ENCODE data around the gene ATP8B1.

ATP8B1 gene

DNA sequence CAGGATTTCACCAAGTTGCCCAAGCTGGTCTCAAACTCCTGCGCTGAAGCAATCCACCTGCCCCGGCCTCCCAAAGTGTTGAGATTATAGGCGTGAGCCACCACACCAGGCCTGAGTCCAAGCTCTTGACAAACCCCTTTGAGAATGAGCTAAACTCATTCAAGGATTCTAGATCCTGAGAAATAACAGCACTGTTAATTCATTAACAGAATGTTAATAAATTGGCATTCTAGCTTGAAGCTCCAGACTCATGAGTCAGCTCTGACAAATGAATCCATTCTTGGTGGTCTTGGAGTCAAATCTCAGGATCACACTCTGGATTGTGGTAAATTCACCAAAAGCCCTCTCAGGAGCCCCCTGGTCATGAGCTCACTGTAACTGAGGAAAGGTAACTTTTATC lies 183.2 kb downstream of the ATP8B1 start:
- Histone ChIP-seq H3K4me1 (ENCODE audit: insufficient read depth, low read length) (peaks cover 38% of the 10 kb centered on the region), H3K27ac (ENCODE audit: low read length) (no peak overlapping the region), H3K9ac (ENCODE audit: low read depth, low read length) (peak overlapping the region; percentile 80), H3K36me3 (ENCODE audit: insufficient read depth, low read length) (peaks cover 39% of the 10 kb centered on the region), H3K4me3 (ENCODE audit: low read depth in 1 of 2, low read length in 2 of 2) (peak overlapping the region in 1 of 2 experiments; percentile 74; a peak in 2 of 4 replicates), H3K27me3 (ENCODE audit: insufficient read depth, low read length, poor library complexity) (no peaks in the 10 kb centered on the region), H3K4me2 (ENCODE audit: insufficient read depth, low read length) (peak overlapping the region; percentile 86), H4K20me1 (ENCODE audit: insufficient read depth, low read length) (peaks cover 19% of the 10 kb centered on the region; the same call in 1 of the 2 replicates), H3K9me3 (ENCODE audit: insufficient read depth, low read length, severe bottlenecking) (no peaks in the 10 kb centered on the region), H2AFZ (ENCODE audit: low read depth, low read length) (no peak overlapping the region), H3K79me2 (ENCODE audit: insufficient read depth, low read length) (peaks cover 56% of the 10 kb centered on the region)
- ATAC-seq (ENCODE audit: insufficient read depth, low read depth) (no peak), DNase-seq (no peak)
- TF ChIP-seq, protein P1, sequence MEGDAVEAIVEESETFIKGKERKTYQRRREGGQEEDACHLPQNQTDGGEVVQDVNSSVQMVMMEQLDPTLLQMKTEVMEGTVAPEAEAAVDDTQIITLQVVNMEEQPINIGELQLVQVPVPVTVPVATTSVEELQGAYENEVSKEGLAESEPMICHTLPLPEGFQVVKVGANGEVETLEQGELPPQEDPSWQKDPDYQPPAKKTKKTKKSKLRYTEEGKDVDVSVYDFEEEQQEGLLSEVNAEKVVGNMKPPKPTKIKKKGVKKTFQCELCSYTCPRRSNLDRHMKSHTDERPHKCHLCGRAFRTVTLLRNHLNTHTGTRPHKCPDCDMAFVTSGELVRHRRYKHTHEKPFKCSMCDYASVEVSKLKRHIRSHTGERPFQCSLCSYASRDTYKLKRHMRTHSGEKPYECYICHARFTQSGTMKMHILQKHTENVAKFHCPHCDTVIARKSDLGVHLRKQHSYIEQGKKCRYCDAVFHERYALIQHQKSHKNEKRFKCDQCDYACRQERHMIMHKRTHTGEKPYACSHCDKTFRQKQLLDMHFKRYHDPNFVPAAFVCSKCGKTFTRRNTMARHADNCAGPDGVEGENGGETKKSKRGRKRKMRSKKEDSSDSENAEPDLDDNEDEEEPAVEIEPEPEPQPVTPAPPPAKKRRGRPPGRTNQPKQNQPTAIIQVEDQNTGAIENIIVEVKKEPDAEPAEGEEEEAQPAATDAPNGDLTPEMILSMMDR (IDR thresholded peaks at IDR 0.05; ENCODE audit: borderline replicate concordance, extremely low read depth, low read length, poor library complexity, severe bottlenecking) = no peak
- no peak for TF ChIP-seq EZH2 (IDR thresholded peaks at IDR 0.05; ENCODE audit: borderline replicate concordance, low read depth, low read length, severe bottlenecking)

DNA sequence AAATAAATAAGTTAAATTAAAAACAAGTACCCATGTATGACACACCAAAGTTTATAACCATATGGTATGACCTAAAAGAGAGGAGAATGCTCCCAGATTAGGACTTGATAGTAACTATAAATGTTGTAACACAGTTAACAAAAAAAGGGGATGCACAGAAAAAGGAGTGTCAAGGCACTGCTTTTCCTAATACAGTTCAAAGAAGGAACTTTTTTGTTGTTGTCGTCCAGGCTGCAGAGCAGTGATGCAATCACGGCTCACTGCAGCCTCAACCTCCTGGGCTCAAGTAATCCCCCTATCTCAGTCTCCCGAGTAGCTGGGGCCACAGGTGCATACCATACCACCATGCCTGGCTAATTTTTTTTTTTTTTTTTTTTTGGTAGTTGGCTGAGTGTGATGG lies 184.2 kb downstream of the ATP8B1 start:
- DNase-seq = no peak
- Histone ChIP-seq H3K9me3 (ENCODE audit: insufficient read depth, low read length, severe bottlenecking) (no peaks in the 10 kb centered on the region), H4K20me1 (ENCODE audit: insufficient read depth, low read length) (peaks cover 22% of the 10 kb centered on the region; the same call in 1 of the 2 replicates), H3K79me2 (ENCODE audit: insufficient read depth, low read length) (peaks cover 62% of the 10 kb centered on the region), H3K36me3 (ENCODE audit: insufficient read depth, low read length) (peaks cover 47% of the 10 kb centered on the region), H3K4me1 (ENCODE audit: insufficient read depth, low read length) (peaks cover 38% of the 10 kb centered on the region), H2AFZ (ENCODE audit: low read depth, low read length) (no peak overlapping the region), H3K27me3 (ENCODE audit: insufficient read depth, low read length, poor library complexity) (no peaks in the 10 kb centered on the region), H3K27ac (ENCODE audit: low read length) (no peak overlapping the region), H3K4me2 (ENCODE audit: insufficient read depth, low read length) (peak overlapping the region; percentile 48; the same call in 1 of the 2 replicates), H3K4me3 (ENCODE audit: low read depth in 1 of 2, low read length in 2 of 2) (no peak overlapping the region), H3K9ac (ENCODE audit: low read depth, low read length) (no peak overlapping the region)
- no peak for TF ChIP-seq EZH2 (IDR thresholded peaks at IDR 0.05; ENCODE audit: borderline replicate concordance, low read depth, low read length, severe bottlenecking)
- TF ChIP-seq, protein P1 (IDR thresholded peaks at IDR 0.05; ENCODE audit: borderline replicate concordance, extremely low read depth, low read length, poor library complexity, severe bottlenecking) = no peak
- no peak for ATAC-seq (ENCODE audit: insufficient read depth, low read depth)

DNA sequence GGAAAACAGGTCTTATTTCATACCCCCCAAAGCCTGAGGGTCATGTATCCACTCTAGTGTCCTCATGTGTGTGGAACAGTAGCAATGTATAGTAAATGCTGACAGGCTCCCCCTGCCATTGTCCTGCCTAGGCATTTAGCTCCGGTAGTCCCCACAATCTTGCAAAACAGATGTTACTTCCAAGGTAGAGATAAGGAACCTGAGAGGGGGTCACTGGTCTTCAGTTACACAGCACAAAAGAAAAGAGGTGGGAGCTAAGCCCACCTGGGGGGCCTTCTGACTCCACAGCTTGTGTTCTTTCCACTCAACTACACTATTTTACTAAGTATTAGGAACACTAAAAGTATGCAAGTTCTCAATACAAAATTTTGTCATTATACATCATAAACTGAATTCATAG lies 199.2 kb downstream of the ATP8B1 start:
- Histone ChIP-seq H3K4me2 (ENCODE audit: insufficient read depth, low read length) (no peak overlapping the region), H3K9ac (ENCODE audit: low read depth, low read length) (no peak overlapping the region), H3K79me2 (ENCODE audit: insufficient read depth, low read length) (0 out of 2 replicates have a peak, but pooled peaks cover 3% of the 10 kb centered on the region), H3K27ac (ENCODE audit: low read length) (no peak overlapping the region), H3K27me3 (ENCODE audit: insufficient read depth, low read length, poor library complexity) (no peaks in the 10 kb centered on the region), H3K9me3 (ENCODE audit: insufficient read depth, low read length, severe bottlenecking) (no peaks in the 10 kb centered on the region), H3K4me3 (ENCODE audit: low read depth in 1 of 2, low read length in 2 of 2) (no peak overlapping the region), H4K20me1 (ENCODE audit: insufficient read depth, low read length) (peaks cover 17% of the 10 kb centered on the region; the same call in 1 of the 2 replicates), H3K4me1 (ENCODE audit: insufficient read depth, low read length) (no peaks in the 10 kb centered on the region), H3K36me3 (ENCODE audit: insufficient read depth, low read length) (peaks cover 95% of the 10 kb centered on the region), H2AFZ (ENCODE audit: low read depth, low read length) (no peak overlapping the region)
- ATAC-seq (ENCODE audit: insufficient read depth, low read depth) (no peak), DNase-seq (no peak)
- TF ChIP-seq, protein P1 (IDR thresholded peaks at IDR 0.05; ENCODE audit: borderline replicate concordance, extremely low read depth, low read length, poor library complexity, severe bottlenecking) = no peak
- TF ChIP-seq EZH2 (IDR thresholded peaks at IDR 0.05; ENCODE audit: borderline replicate concordance, low read depth, low read length, severe bottlenecking) = no peak

All from DND-41 (cell line).